IMR-90 (cell line): ENCODE results near the gene LRPPRC. TPM values are rescaled to one million over a fixed set of nuclear protein-coding genes. Genes with fewer than 3 reads are reported as not detected.

Source experiments
- ATAC-seq: fragments of 200-7000 bp; cut with Tn5 transposase; 2 replicates; pipeline ENCODE4 v1.9.1; 2020; ENCODE audit warnings: low read depth, mild to moderate bottlenecking, moderate library complexity
- BruUV-seq: library from RNA; stranded (reverse); fragments of 400-500 nt; replicated peaks from 2 replicates; lab custom pipeline; 2021; lab: Mats Ljungman, UMichigan
- CTCF ChIA-PET: fragments of 300-600 bp; formaldehyde crosslinking; extraction: SDS; loops from one replicate; lab custom pipeline; 2021; ENCODE audit warnings: antibody characterized with exemption; lab: Yijun Ruan, JAX
- POLR2A ChIA-PET: fragments of 300-600 bp; sonication (Branson Sonifier 250); formaldehyde crosslinking; loops from one replicate; lab custom pipeline; 2022; ENCODE audit warnings: antibody characterized with exemption; ENCODE audit not compliant: unreplicated experiment; lab: Charles Lee
- DNase-seq: peaks from one replicate; pipeline ENCODE4 v3.0.0; 2013
- H2AFZ ChIP-seq: replicated peaks from 2 replicates; pipeline ENCODE3; 2013; ENCODE audit warnings: low read length, mild to moderate bottlenecking; ENCODE audit not compliant: poor library complexity
- H2AK5ac ChIP-seq: 2 replicates; pipeline ENCODE4 v1.6.1; 2013; ENCODE audit warnings: low read depth, low read length, inconsistent platforms
- H2AK9ac ChIP-seq: replicated peaks from 2 replicates; pipeline ENCODE3; 2013; ENCODE audit warnings: mild to moderate bottlenecking, low read depth, low read length, moderate library complexity; ENCODE audit not compliant: poor library complexity
- H2BK120ac ChIP-seq: 2 replicates; pipeline ENCODE4 v1.6.1; 2013; ENCODE audit warnings: low read depth, low read length, inconsistent platforms
- H2BK15ac ChIP-seq: 3 replicates; pipeline ENCODE4 v1.6.1; 2013; ENCODE audit warnings: low read depth, low read length, inconsistent platforms
- H2BK20ac ChIP-seq: 2 replicates; pipeline ENCODE4 v1.6.1; 2013; ENCODE audit warnings: low read depth, mild to moderate bottlenecking, inconsistent platforms, low read length, moderate library complexity
- H2BK5ac ChIP-seq: 2 replicates; pipeline ENCODE4 v1.6.1; 2013; ENCODE audit warnings: mild to moderate bottlenecking, low read depth, low read length, inconsistent platforms; ENCODE audit not compliant: poor library complexity, severe bottlenecking
- H3K14ac ChIP-seq: replicated peaks from 2 replicates; pipeline ENCODE4 v1.6.1; 2013; ENCODE audit warnings: low read depth, low read length, inconsistent platforms
- H3K18ac ChIP-seq: 2 replicates; pipeline ENCODE4 v1.6.1; 2013; ENCODE audit warnings: low read depth, low read length, control low read depth
- H3K23ac ChIP-seq: 2 replicates; pipeline ENCODE4 v1.6.1; 2013; ENCODE audit warnings: low read depth, low read length, inconsistent platforms
- H3K27ac ChIP-seq: 2 replicates; pipeline ENCODE4 v1.5.1; 2013; ENCODE audit warnings: mild to moderate bottlenecking, control low read depth, low read length; ENCODE audit not compliant: insufficient read depth
- H3K27me3 ChIP-seq: 2 replicates; pipeline ENCODE4 v1.6.1; 2013; ENCODE audit warnings: low read length; ENCODE audit not compliant: control insufficient read depth, insufficient read depth
- H3K36me3 ChIP-seq: 2 replicates; pipeline ENCODE4 v1.6.1; 2013; ENCODE audit warnings: low read length, mixed read lengths; ENCODE audit not compliant: control insufficient read depth, insufficient read depth
- H3K4ac ChIP-seq: 2 replicates; pipeline ENCODE4 v1.6.1; 2013; ENCODE audit warnings: low read depth, low read length, inconsistent platforms
- H3K4me1 ChIP-seq: 2 replicates; pipeline ENCODE4 v1.6.1; 2013; ENCODE audit warnings: low read length, mixed read lengths; ENCODE audit not compliant: control insufficient read depth, insufficient read depth
- H3K4me2 ChIP-seq: 2 replicates; pipeline ENCODE4 v1.6.1; 2013; ENCODE audit warnings: low read depth, mild to moderate bottlenecking, control low read depth, low read length, moderate library complexity
- H3K4me3 ChIP-seq: 2 replicates; pipeline ENCODE4 v1.5.1; 2013; ENCODE audit warnings: low read depth, mild to moderate bottlenecking, control low read depth, low read length, moderate library complexity; ENCODE audit not compliant: insufficient read depth
- H3K56ac ChIP-seq: 2 replicates; pipeline ENCODE4 v1.6.1; 2013; ENCODE audit warnings: low read length, inconsistent platforms; ENCODE audit not compliant: insufficient read depth; ENCODE audit errors: extremely low read depth
- H3K79me1 ChIP-seq, 2 experiments: 2 replicates each; pipeline ENCODE4 v1.6.1; 2013; ENCODE audit warnings: low read length in 2 of 2, inconsistent platforms in 1 of 2, low read depth in 1 of 2
- H3K9ac ChIP-seq: 2 replicates; pipeline ENCODE4 v1.6.1; 2013; ENCODE audit warnings: low read depth, low read length, control low read depth
- H3K9me1 ChIP-seq: 2 replicates; pipeline ENCODE4 v1.6.1; 2013; ENCODE audit warnings: low read length, inconsistent platforms; ENCODE audit not compliant: insufficient read depth
- H3K9me3 ChIP-seq: 2 replicates; pipeline ENCODE4 v1.6.1; 2013; ENCODE audit warnings: low read length; ENCODE audit not compliant: control insufficient read depth, insufficient read depth
- H4K20me1 ChIP-seq: 2 replicates; pipeline ENCODE4 v1.6.1; 2013; ENCODE audit warnings: low read length, inconsistent platforms; ENCODE audit not compliant: insufficient read depth
- H4K5ac ChIP-seq: 2 replicates; pipeline ENCODE4 v1.6.1; 2013; ENCODE audit warnings: mild to moderate bottlenecking, low read depth, low read length, control low read depth
- H4K8ac ChIP-seq, 2 experiments: 2 replicates each; pipeline ENCODE4 v1.6.1; 2013; ENCODE audit warnings: low read depth in 2 of 2, low read length in 2 of 2, control low read depth in 1 of 2, inconsistent platforms in 1 of 2
- H4K91ac ChIP-seq: 2 replicates; pipeline ENCODE4 v1.6.1; 2013; ENCODE audit warnings: low read depth, low read length, inconsistent platforms; ENCODE audit not compliant: insufficient read depth
- BHLHE40 ChIP-seq: fragments of 150-350 bp; IDR thresholded peaks from 2 replicates; pipeline ENCODE4 v1.6.1; 2016; ENCODE audit warnings: mild to moderate bottlenecking, low read depth, low read length
- CEBPB ChIP-seq: IDR thresholded peaks from 2 replicates; pipeline ENCODE4 v1.6.1; 2012; ENCODE audit warnings: low read depth, low read length, improper control_type of control experiment
- CHD1 ChIP-seq: IDR thresholded peaks from 2 replicates; pipeline ENCODE4 v1.6.1; 2012; ENCODE audit warnings: low read depth, low read length, improper control_type of control experiment
- CTCF ChIP-seq: conservative IDR thresholded peaks from 2 replicates; pipeline ENCODE4 v1.5.1; 2012; ENCODE audit warnings: mild to moderate bottlenecking, low read depth, low read length, improper control_type of control experiment
- ELK1 ChIP-seq: fragments of 150-350 bp; IDR thresholded peaks from 2 replicates; pipeline ENCODE4 v1.6.1; 2016; ENCODE audit warnings: low read depth, mild to moderate bottlenecking, low read length, moderate library complexity, borderline replicate concordance
- FOS ChIP-seq: fragments of 150-350 bp; IDR thresholded peaks from 2 replicates; pipeline ENCODE4 v1.6.1; 2016; ENCODE audit warnings: low read depth, low read length
- MAFK ChIP-seq: IDR thresholded peaks from 2 replicates; pipeline ENCODE4 v1.6.1; 2012; ENCODE audit warnings: low read depth, low read length, improper control_type of control experiment
- MAZ ChIP-seq: IDR thresholded peaks from 2 replicates; pipeline ENCODE4 v1.6.1; 2012; ENCODE audit warnings: low read depth, mild to moderate bottlenecking, low read length, improper control_type of control experiment, moderate library complexity, borderline replicate concordance
- MXI1 ChIP-seq: IDR thresholded peaks from 2 replicates; pipeline ENCODE4 v1.6.1; 2012; ENCODE audit warnings: low read depth, mild to moderate bottlenecking, low read length, moderate library complexity, borderline replicate concordance
- NFE2L2 ChIP-seq: fragments of 150-350 bp; IDR thresholded peaks from 2 replicates; pipeline ENCODE4 v1.6.1; 2016; ENCODE audit warnings: low read depth, mild to moderate bottlenecking, low read length
- POLR2A ChIP-seq: IDR thresholded peaks from 2 replicates; pipeline ENCODE4 v1.6.1; 2012; ENCODE audit warnings: mild to moderate bottlenecking, low read depth, low read length
- RAD21 ChIP-seq: IDR thresholded peaks from 2 replicates; pipeline ENCODE4 v1.6.1; 2012; ENCODE audit warnings: low read length, improper control_type of control experiment
- RCOR1 ChIP-seq: IDR thresholded peaks from 2 replicates; pipeline ENCODE4 v1.6.1; 2012; ENCODE audit warnings: mild to moderate bottlenecking, low read length, improper control_type of control experiment; ENCODE audit not compliant: insufficient replicate concordance
- RFX5 ChIP-seq: IDR thresholded peaks from 2 replicates; pipeline ENCODE4 v1.8.0; 2012; ENCODE audit warnings: low read depth, mild to moderate bottlenecking, low read length, moderate library complexity
- SMC3 ChIP-seq: fragments of 150-350 bp; IDR thresholded peaks from 2 replicates; pipeline ENCODE4 v1.6.1; 2016; ENCODE audit warnings: low read depth, mild to moderate bottlenecking, antibody characterized with exemption, low read length, moderate library complexity
- USF2 ChIP-seq: fragments of 150-350 bp; IDR thresholded peaks from 2 replicates; pipeline ENCODE4 v1.6.1; 2017; ENCODE audit warnings: mild to moderate bottlenecking, antibody characterized with exemption, low read length, low read depth
- WGBS, 2 experiments: methylation state at CpG; one replicate each; pipeline versions ENCODE4 v1.1.5 to v1.1.7; 2013; ENCODE audit warnings: missing lambda C conversion rate in 2 of 2; ENCODE audit not compliant: insufficient read length in 1 of 2; ENCODE audit errors: extremely low coverage in 2 of 2; 5-methylcytosine and 5-hydroxymethylcytosine counted together
- dilution Hi-C: fragments of 300-500 bp; cut with HindIII; formaldehyde crosslinking; loops from one replicate; pipeline ENCODE4 v1.14.3; 2018; ENCODE audit warnings: low sequenced_read_pairs; ENCODE audit not compliant: unreplicated experiment
- in situ Hi-C: fragments of 300-500 bp; cut with MboI; formaldehyde crosslinking; loops from 3 replicates; pipeline ENCODE4 v1.14.3; 2019; ENCODE audit warnings: low sequenced_read_pairs, inconsistent platforms, mixed read lengths
- intact Hi-C: fragments of 100-400 bp; cut with micrococcal nuclease; formaldehyde crosslinking; loops from 2 replicates; pipeline ENCODE4 v1.10.0; 2022
- polyA plus RNA-seq, 3 experiments: library from polyadenylated mRNA; depleted of rRNA; stranded (reverse); fragments of >200 nt; gene quantifications; 2 replicates each; pipeline ENCODE4 v1.2.3, GENCODE V29; 2012; ENCODE audit warnings: low replicate concordance in 1 of 3
- total RNA-seq: library from RNA; depleted of rRNA; stranded (reverse); fragments of >200 nt; gene quantifications from 2 replicates; pipeline ENCODE4 v1.2.3, GENCODE V29; 2012

LRPPRC gene
- total and polyA plus RNA-seq, 2 of the 4 experiments (the other 2 are of a cell fraction): 30.4 to 36.0 TPM

- BruUV-seq: no TSS peak
- POLR2A ChIA-PET: no interaction called here
- dilution Hi-C loops: no loop called here
These were observed 90.4 kb downstream of the LRPPRC start for GRCh38 chr2:43905371-43905803.

More at GRCh38 chr2:43905371-43905803, 90.4 kb downstream of the LRPPRC start:
- H3K36me3 ChIP-seq: peaks cover 11% of the 10 kb centered on the region
- no peak overlapping the region for H3K23ac ChIP-seq
- no peaks in the 10 kb centered on the region for H3K9me1 ChIP-seq
- peaks cover 5 to 6% of the 10 kb centered on the region in 2 experiments; a peak in 2 of 4 replicates for H3K79me1 ChIP-seq
- no peak overlapping the region for H4K8ac ChIP-seq
- DNase-seq (no peak), ATAC-seq (no peak)
- no peak overlapping the region for H2BK15ac ChIP-seq
- no peak overlapping the region for H4K91ac ChIP-seq
- no peak overlapping the region for H3K56ac ChIP-seq
- no peak overlapping the region for H2BK20ac ChIP-seq
- no peaks in the 10 kb centered on the region for H4K20me1 ChIP-seq
- TF ChIP-seq BHLHE40 (no peak), RFX5 (no peak), CTCF (no peak), RCOR1 (no peak), SMC3 (no peak), USF2 (no peak), ELK1 (no peak), MAZ (no peak), NFE2L2 (no peak), MAFK (no peak), MXI1 (no peak), CHD1 (no peak), RAD21 (no peak), FOS (no peak), CEBPB (no peak), POLR2A (no peak)
- no peaks in the 10 kb centered on the region for H3K9me3 ChIP-seq
- no peak overlapping the region for H3K4ac ChIP-seq
- no peak overlapping the region for H2BK5ac ChIP-seq
- H4K5ac ChIP-seq: no peak overlapping the region
- H3K4me2 ChIP-seq: no peak overlapping the region
- H2AK9ac ChIP-seq: no peak overlapping the region
- H3K9ac ChIP-seq: no peak overlapping the region
- no peak overlapping the region for H2BK120ac ChIP-seq
- no peak overlapping the region for H2AFZ ChIP-seq
- no peak overlapping the region for H2AK5ac ChIP-seq
- WGBS, 2 experiments: 76% methylated on average over 9 of the region's 11 CpGs; no CpG with 5 or more reads in 1 of the 2 experiments
- in situ Hi-C loops (no loop called here), intact Hi-C loops (loop anchor here (10.0 kb wide), 1 partner anchor 59 kb away; no protein-coding TSS in a partner anchor)
- no peaks in the 10 kb centered on the region; the same call in 1 of the 2 replicates for H3K4me1 ChIP-seq
- no peak overlapping the region for H3K14ac ChIP-seq
- CTCF ChIA-PET: interaction anchor here (0.7 kb wide), 1 partner anchor 83 kb away, joined by 3 read pairs; no protein-coding TSS in a partner anchor
- H3K18ac ChIP-seq: no peak overlapping the region
- no peak overlapping the region for H3K4me3 ChIP-seq
- H3K27me3 ChIP-seq: no peaks in the 10 kb centered on the region
- H3K27ac ChIP-seq: no peak overlapping the region
